DMS114 treated with DMSO at 0.1 percent for 48 hours (cell line): ENCODE data around the gene TIGAR.

Experiments used
- DNase-seq: peaks from one replicate; lab custom pipeline; 2025; ENCODE audit not compliant: unreplicated experiment; lab: John Stamatoyannopoulos, UW

Gene TIGAR

GRCh38 chr12:4320853-4321701, at the start of gene TIGAR:
TSS of gene TIGAR (plus strand) at chr12:4321213. CDS start at chr12:4321272, 59 bp downstream.
- DNase-seq: peak; percentile 90

GRCh38 chr12:4271717-4272423, 49.1 kb upstream of the TIGAR start:
- DNase-seq: peak; percentile 69

GRCh38 chr12:4272424-4273272, 48.4 kb upstream of the TIGAR start:
- no peak for DNase-seq

- no peak for DNase-seq
These were observed 47.8 kb upstream of the TIGAR start for GRCh38 chr12:4273273-4273651.

- DNase-seq: peak; percentile 47
These were observed 47.2 kb upstream of the TIGAR start, which contains the start of gene CCND2 for GRCh38 chr12:4273652-4274395. TSS of gene CCND2 (plus strand) at chr12:4273762. CDS start at chr12:4274041, 279 bp downstream.

GRCh38 chr12:4274396-4275015, 46.5 kb upstream of the TIGAR start:
- DNase-seq: peak; percentile 11

- DNase-seq: peak; percentile 28
These were observed 45.8 kb upstream of the TIGAR start for GRCh38 chr12:4275016-4275869.

GRCh38 chr12:4275870-4276301, 45.1 kb upstream of the TIGAR start:
- DNase-seq: peak; percentile 10

- peak; percentile 72 for DNase-seq
These were observed 44.3 kb upstream of the TIGAR start for GRCh38 chr12:4276524-4277204.

- DNase-seq: no peak
These were observed 43.8 kb upstream of the TIGAR start for GRCh38 chr12:4277205-4277543.

- no peak for DNase-seq
These were observed 43.2 kb upstream of the TIGAR start for GRCh38 chr12:4277857-4278256.

- DNase-seq: no peak
These were observed 42.5 kb upstream of the TIGAR start for GRCh38 chr12:4278329-4279197.

GRCh38 chr12:4279198-4279690, 41.8 kb upstream of the TIGAR start:
- DNase-seq: no peak

- DNase-seq: no peak
These were observed 40.5 kb upstream of the TIGAR start for GRCh38 chr12:4280351-4281163.

GRCh38 chr12:4281173-4281654, 39.8 kb upstream of the TIGAR start:
- no peak for DNase-seq

GRCh38 chr12:4282103-4282891, 38.7 kb upstream of the TIGAR start:
- no peak for DNase-seq
